Measurements from ENCODE around the gene SDK2. TPM values are rescaled to one million over a fixed set of nuclear protein-coding genes. Genes with fewer than 3 reads are reported as not detected.

SDK2 gene
- total and polyA plus RNA-seq, 2 donors: 0.66 to 0.87 TPM

GRCh38 chr17:73553311-73553710, 90.9 kb downstream of the SDK2 start:
- H3K36me3 ChIP-seq (ENCODE audit: control insufficient read depth in 2 of 2, insufficient read depth in 2 of 2, low read length in 1 of 2): no peaks in the 10 kb centered on the region
- H3K9me3 ChIP-seq (ENCODE audit: control insufficient read depth in 2 of 2, insufficient read depth in 1 of 2, low read length in 1 of 2): peaks cover 0 to 4% of the 10 kb centered on the region in 2 donors
- no peaks in the 10 kb centered on the region for H3K4me1 ChIP-seq (ENCODE audit: control insufficient read depth in 2 of 2, insufficient read depth in 2 of 2, low read length in 2 of 2)
- H3K27ac ChIP-seq (ENCODE audit: low read depth in 1 of 2, low read length in 1 of 2): no peak overlapping the region
- H3K4me3 ChIP-seq (ENCODE audit: low read length in 2 of 2): no peak overlapping the region
- WGBS: 92% methylated on average over 2 of the region's 2 CpGs
- H3K27me3 ChIP-seq (ENCODE audit: control insufficient read depth in 2 of 2, insufficient read depth in 1 of 2, low read length in 1 of 2): peaks cover 0 to 7% of the 10 kb centered on the region in 2 donors
- no peak for DNase-seq (ENCODE audit: low read depth in 6 of 9, low spot score in 9 of 9)

- H3K27ac ChIP-seq (ENCODE audit: low read depth in 1 of 2, low read length in 1 of 2): no peak overlapping the region
- peaks cover 0 to 4% of the 10 kb centered on the region in 2 donors for H3K9me3 ChIP-seq (ENCODE audit: control insufficient read depth in 2 of 2, insufficient read depth in 1 of 2, low read length in 1 of 2)
- WGBS: 92% methylated on average over 30 of the region's 30 CpGs
- no peak overlapping the region for H3K4me3 ChIP-seq (ENCODE audit: low read length in 2 of 2)
- no peak for DNase-seq (ENCODE audit: low read depth in 6 of 9, low spot score in 9 of 9)
- peaks cover 0 to 7% of the 10 kb centered on the region in 2 donors for H3K27me3 ChIP-seq (ENCODE audit: control insufficient read depth in 2 of 2, insufficient read depth in 1 of 2, low read length in 1 of 2)
- H3K36me3 ChIP-seq (ENCODE audit: control insufficient read depth in 2 of 2, insufficient read depth in 2 of 2, low read length in 1 of 2): no peaks in the 10 kb centered on the region
- H3K4me1 ChIP-seq (ENCODE audit: control insufficient read depth in 2 of 2, insufficient read depth in 2 of 2, low read length in 2 of 2): no peaks in the 10 kb centered on the region
Measured at GRCh38 chr17:73552300-73553048, 91.8 kb downstream of the SDK2 start.

GRCh38 chr17:73551759-73552158, 92.5 kb downstream of the SDK2 start:
- Histone ChIP-seq H3K9me3 (ENCODE audit: control insufficient read depth in 2 of 2, insufficient read depth in 1 of 2, low read length in 1 of 2) (peaks cover 0 to 4% of the 10 kb centered on the region in 2 donors), H3K4me3 (ENCODE audit: low read length in 2 of 2) (no peak overlapping the region), H3K27me3 (ENCODE audit: control insufficient read depth in 2 of 2, insufficient read depth in 1 of 2, low read length in 1 of 2) (peaks cover 0 to 7% of the 10 kb centered on the region in 2 donors), H3K36me3 (ENCODE audit: control insufficient read depth in 2 of 2, insufficient read depth in 2 of 2, low read length in 1 of 2) (no peaks in the 10 kb centered on the region), H3K27ac (ENCODE audit: low read depth in 1 of 2, low read length in 1 of 2) (no peak overlapping the region), H3K4me1 (ENCODE audit: control insufficient read depth in 2 of 2, insufficient read depth in 2 of 2, low read length in 2 of 2) (peaks cover 0 to 5% of the 10 kb centered on the region in 2 donors)
- DNase-seq (ENCODE audit: low read depth in 6 of 9, low spot score in 9 of 9): peak in 1 of 9 donors; percentile 25
- WGBS: 16% methylated on average over 5 of the region's 5 CpGs

- WGBS: 95% methylated on average over 20 of the region's 20 CpGs
- H3K9me3 ChIP-seq (ENCODE audit: control insufficient read depth in 2 of 2, insufficient read depth in 1 of 2, low read length in 1 of 2): peaks cover 0 to 4% of the 10 kb centered on the region in 2 donors
- H3K27ac ChIP-seq (ENCODE audit: low read depth in 1 of 2, low read length in 1 of 2): no peak overlapping the region
- H3K27me3 ChIP-seq (ENCODE audit: control insufficient read depth in 2 of 2, insufficient read depth in 1 of 2, low read length in 1 of 2): peaks cover 0 to 7% of the 10 kb centered on the region in 2 donors
- H3K36me3 ChIP-seq (ENCODE audit: control insufficient read depth in 2 of 2, insufficient read depth in 2 of 2, low read length in 1 of 2): no peaks in the 10 kb centered on the region
- DNase-seq (ENCODE audit: low read depth in 6 of 9, low spot score in 9 of 9): no peak
- H3K4me1 ChIP-seq (ENCODE audit: control insufficient read depth in 2 of 2, insufficient read depth in 2 of 2, low read length in 2 of 2): peaks cover 0 to 11% of the 10 kb centered on the region in 2 donors
- H3K4me3 ChIP-seq (ENCODE audit: low read length in 2 of 2): no peak overlapping the region
Measured at GRCh38 chr17:73551144-73551543, 93.1 kb downstream of the SDK2 start.

- H3K36me3 ChIP-seq (ENCODE audit: control insufficient read depth in 2 of 2, insufficient read depth in 2 of 2, low read length in 1 of 2): no peaks in the 10 kb centered on the region
- H3K4me3 ChIP-seq (ENCODE audit: low read length in 2 of 2): no peak overlapping the region
- H3K27ac ChIP-seq (ENCODE audit: low read depth in 1 of 2, low read length in 1 of 2): no peak overlapping the region
- peaks cover 0 to 4% of the 10 kb centered on the region in 2 donors for H3K9me3 ChIP-seq (ENCODE audit: control insufficient read depth in 2 of 2, insufficient read depth in 1 of 2, low read length in 1 of 2)
- 90% methylated on average over 10 of the region's 10 CpGs for WGBS
- H3K4me1 ChIP-seq (ENCODE audit: control insufficient read depth in 2 of 2, insufficient read depth in 2 of 2, low read length in 2 of 2): peaks cover 0 to 15% of the 10 kb centered on the region in 2 donors
- H3K27me3 ChIP-seq (ENCODE audit: control insufficient read depth in 2 of 2, insufficient read depth in 1 of 2, low read length in 1 of 2): peaks cover 0 to 4% of the 10 kb centered on the region in 2 donors
- DNase-seq (ENCODE audit: low read depth in 6 of 9, low spot score in 9 of 9): no peak
Measured at GRCh38 chr17:73550556-73550955, 93.7 kb downstream of the SDK2 start.

- H3K27me3 ChIP-seq (ENCODE audit: control insufficient read depth in 2 of 2, insufficient read depth in 1 of 2, low read length in 1 of 2): no peaks in the 10 kb centered on the region
- H3K27ac ChIP-seq (ENCODE audit: low read depth in 1 of 2, low read length in 1 of 2): no peak overlapping the region
- peaks cover 2 to 15% of the 10 kb centered on the region in 2 donors for H3K4me1 ChIP-seq (ENCODE audit: control insufficient read depth in 2 of 2, insufficient read depth in 2 of 2, low read length in 2 of 2)
- peaks cover 0 to 2% of the 10 kb centered on the region in 2 donors for H3K9me3 ChIP-seq (ENCODE audit: control insufficient read depth in 2 of 2, insufficient read depth in 1 of 2, low read length in 1 of 2)
- no peak for DNase-seq (ENCODE audit: low read depth in 6 of 9, low spot score in 9 of 9)
- no peaks in the 10 kb centered on the region for H3K36me3 ChIP-seq (ENCODE audit: control insufficient read depth in 2 of 2, insufficient read depth in 2 of 2, low read length in 1 of 2)
- no peak overlapping the region for H3K4me3 ChIP-seq (ENCODE audit: low read length in 2 of 2)
- 88% methylated on average over 12 of the region's 12 CpGs for WGBS
Measured at GRCh38 chr17:73549841-73550430, 94.3 kb downstream of the SDK2 start.

- H3K4me1 ChIP-seq (ENCODE audit: control insufficient read depth in 2 of 2, insufficient read depth in 2 of 2, low read length in 2 of 2): peaks cover 3 to 15% of the 10 kb centered on the region in 2 donors
- no peaks in the 10 kb centered on the region for H3K27me3 ChIP-seq (ENCODE audit: control insufficient read depth in 2 of 2, insufficient read depth in 1 of 2, low read length in 1 of 2)
- no peak for DNase-seq (ENCODE audit: low read depth in 6 of 9, low spot score in 9 of 9)
- no peak overlapping the region for H3K27ac ChIP-seq (ENCODE audit: low read depth in 1 of 2, low read length in 1 of 2)
- WGBS: 81% methylated on average over 11 of the region's 11 CpGs
- no peak overlapping the region for H3K4me3 ChIP-seq (ENCODE audit: low read length in 2 of 2)
- no peaks in the 10 kb centered on the region for H3K36me3 ChIP-seq (ENCODE audit: control insufficient read depth in 2 of 2, insufficient read depth in 2 of 2, low read length in 1 of 2)
- no peaks in the 10 kb centered on the region for H3K9me3 ChIP-seq (ENCODE audit: control insufficient read depth in 2 of 2, insufficient read depth in 1 of 2, low read length in 1 of 2)
Measured at GRCh38 chr17:73548620-73549311, 95.5 kb downstream of the SDK2 start.

- Histone ChIP-seq H3K9me3 (ENCODE audit: control insufficient read depth in 2 of 2, insufficient read depth in 1 of 2, low read length in 1 of 2) (no peaks in the 10 kb centered on the region), H3K27ac (ENCODE audit: low read depth in 1 of 2, low read length in 1 of 2) (no peak overlapping the region), H3K4me1 (ENCODE audit: control insufficient read depth in 2 of 2, insufficient read depth in 2 of 2, low read length in 2 of 2) (peaks cover 3 to 15% of the 10 kb centered on the region in 2 donors), H3K27me3 (ENCODE audit: control insufficient read depth in 2 of 2, insufficient read depth in 1 of 2, low read length in 1 of 2) (no peaks in the 10 kb centered on the region), H3K4me3 (ENCODE audit: low read length in 2 of 2) (no peak overlapping the region), H3K36me3 (ENCODE audit: control insufficient read depth in 2 of 2, insufficient read depth in 2 of 2, low read length in 1 of 2) (no peaks in the 10 kb centered on the region)
- DNase-seq (ENCODE audit: low read depth in 6 of 9, low spot score in 9 of 9): no peak
- WGBS: 95% methylated on average over 6 of the region's 6 CpGs
Measured at GRCh38 chr17:73547790-73548189, 96.5 kb downstream of the SDK2 start.
